Activated CD4-positive, alpha-beta memory T cell treated with anti-CD3 and anti-CD28 coated beads, Interleukin-2, amount 10 ng/mL, durations not matched to agents 7 days and 5 days (primary cell): ENCODE data around the gene PDE4B. TPM values are rescaled to one million over a fixed set of nuclear protein-coding genes. Genes with fewer than 3 reads are reported as not detected.

ENCODE experiments used
- CTCF ChIA-PET: fragments of 350-600 bp; sonication (Branson Sonifier 250); formaldehyde crosslinking; loops from one replicate; lab custom pipeline; 2021; ENCODE audit warnings: antibody characterized with exemption, inconsistent platforms; lab: Charles Lee
- POLR2A ChIA-PET: fragments of 350-600 bp; sonication (Branson Sonifier 250); formaldehyde crosslinking; loops from one replicate; lab custom pipeline; 2021; ENCODE audit warnings: antibody characterized with exemption; lab: Charles Lee
- DNase-seq: peaks from one replicate; pipeline ENCODE4 v3.0.0-alpha.2; 2020
- H3K27ac Mint-ChIP-seq: one replicate; pipeline ENCODE4 v1.8.0; 2021; ENCODE audit warnings: mild to moderate bottlenecking, mixed read lengths
- H3K27me3 Mint-ChIP-seq: one replicate; pipeline ENCODE4 v1.8.0; 2021; ENCODE audit warnings: mixed read lengths
- H3K36me3 Mint-ChIP-seq: one replicate; pipeline ENCODE4 v1.8.0; 2021; ENCODE audit warnings: low read depth, mixed read lengths
- H3K4me1 Mint-ChIP-seq: one replicate; pipeline ENCODE4 v1.8.0; 2021; ENCODE audit warnings: mixed read lengths
- H3K4me3 Mint-ChIP-seq: one replicate; pipeline ENCODE4 v1.8.0; 2021; ENCODE audit warnings: mild to moderate bottlenecking, mixed read lengths
- H3K9me3 Mint-ChIP-seq: one replicate; pipeline ENCODE4 v1.8.0; 2021; ENCODE audit warnings: mixed read lengths
- total RNA-seq, 2 experiments: library from RNA; stranded (reverse); gene quantifications; one replicate each; pipeline ENCODE4 v1.2.3, GENCODE V29; 2021

Gene PDE4B
- total RNA-seq, 2 experiments from 2014 or later, result 46.8 to 48.0 TPM

GRCh38 chr1:65904681-65905083 lies 112.0 kb downstream of the PDE4B start:
- CTCF ChIA-PET, result no interaction called here
- peaks cover 29% of the 10 kb centered on the region for H3K27me3 Mint-ChIP-seq
- no peaks in the 10 kb centered on the region for H3K36me3 Mint-ChIP-seq
- H3K4me3 Mint-ChIP-seq, result no peak overlapping the region
- no peak overlapping the region for H3K27ac Mint-ChIP-seq
- POLR2A ChIA-PET, result no interaction called here
- DNase-seq, result no peak
- H3K4me1 Mint-ChIP-seq, result no peaks in the 10 kb centered on the region
- H3K9me3 Mint-ChIP-seq, result no peaks in the 10 kb centered on the region

- POLR2A ChIA-PET, result no interaction called here
- no peak overlapping the region for H3K27ac Mint-ChIP-seq
- CTCF ChIA-PET, result no interaction called here
- no peak overlapping the region for H3K4me3 Mint-ChIP-seq
- H3K27me3 Mint-ChIP-seq, result peaks cover 37% of the 10 kb centered on the region
- H3K4me1 Mint-ChIP-seq, result no peaks in the 10 kb centered on the region
- no peak for DNase-seq
- H3K9me3 Mint-ChIP-seq, result no peaks in the 10 kb centered on the region
- no peaks in the 10 kb centered on the region for H3K36me3 Mint-ChIP-seq
These were observed 117.7 kb downstream of the PDE4B start for GRCh38 chr1:65910432-65910831.

GRCh38 chr1:65911679-65912078 lies 119.0 kb downstream of the PDE4B start:
- Mint-ChIP-seq H3K27ac (no peak overlapping the region), H3K27me3 (peaks cover 37% of the 10 kb centered on the region), H3K36me3 (no peaks in the 10 kb centered on the region), H3K4me1 (no peaks in the 10 kb centered on the region), H3K4me3 (no peak overlapping the region), H3K9me3 (no peaks in the 10 kb centered on the region)
- POLR2A ChIA-PET, result no interaction called here
- CTCF ChIA-PET, result no interaction called here
- DNase-seq, result no peak

- ChIA-PET CTCF (no interaction called here), POLR2A (no interaction called here)
- Mint-ChIP-seq H3K27ac (no peak overlapping the region), H3K27me3 (peaks cover 5% of the 10 kb centered on the region), H3K9me3 (no peaks in the 10 kb centered on the region), H3K4me3 (no peak overlapping the region), H3K4me1 (no peaks in the 10 kb centered on the region), H3K36me3 (no peaks in the 10 kb centered on the region)
- no peak for DNase-seq
These were observed 125.9 kb downstream of the PDE4B start for GRCh38 chr1:65918564-65918963.

GRCh38 chr1:65921446-65921845 lies 128.8 kb downstream of the PDE4B start:
- Mint-ChIP-seq H3K36me3 (no peaks in the 10 kb centered on the region), H3K4me1 (no peaks in the 10 kb centered on the region), H3K9me3 (no peaks in the 10 kb centered on the region), H3K4me3 (no peak overlapping the region), H3K27me3 (peaks cover 1% of the 10 kb centered on the region), H3K27ac (no peak overlapping the region)
- ChIA-PET CTCF (no interaction called here), POLR2A (no interaction called here)
- no peak for DNase-seq

- DNase-seq, result no peak
- Mint-ChIP-seq H3K4me1 (no peaks in the 10 kb centered on the region), H3K27me3 (no peaks in the 10 kb centered on the region), H3K9me3 (no peaks in the 10 kb centered on the region), H3K27ac (no peak overlapping the region), H3K4me3 (no peak overlapping the region), H3K36me3 (no peaks in the 10 kb centered on the region)
- ChIA-PET CTCF (no interaction called here), POLR2A (no interaction called here)
These were observed 131.8 kb downstream of the PDE4B start for GRCh38 chr1:65924471-65924870.

DNA sequence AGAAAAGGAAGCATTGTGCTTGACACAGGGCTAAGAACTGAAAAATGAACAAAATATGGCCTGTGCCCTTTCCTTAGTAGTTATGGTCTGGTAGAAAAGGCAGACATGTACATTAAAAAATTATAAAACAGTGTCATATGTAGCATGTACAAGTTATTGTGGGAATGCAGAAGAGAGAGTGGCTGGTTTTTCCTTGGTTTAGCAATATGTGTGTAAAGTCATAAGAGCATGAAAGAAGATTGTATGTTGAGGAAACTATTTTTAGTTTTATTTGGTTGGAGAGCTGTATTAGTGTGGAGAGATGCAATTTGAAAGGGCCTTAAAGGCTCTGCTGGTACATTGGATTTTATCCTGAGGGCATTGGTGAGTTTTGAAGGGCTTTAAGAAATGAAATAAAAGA lies 145.8 kb downstream of the PDE4B start:
- DNase-seq, result no peak
- H3K27me3 Mint-ChIP-seq, result peaks cover 17% of the 10 kb centered on the region
- H3K9me3 Mint-ChIP-seq, result no peaks in the 10 kb centered on the region
- H3K36me3 Mint-ChIP-seq, result no peaks in the 10 kb centered on the region
- H3K27ac Mint-ChIP-seq, result no peak overlapping the region
- ChIA-PET POLR2A (no interaction called here), CTCF (no interaction called here)
- no peaks in the 10 kb centered on the region for H3K4me1 Mint-ChIP-seq
- no peak overlapping the region for H3K4me3 Mint-ChIP-seq

DNA sequence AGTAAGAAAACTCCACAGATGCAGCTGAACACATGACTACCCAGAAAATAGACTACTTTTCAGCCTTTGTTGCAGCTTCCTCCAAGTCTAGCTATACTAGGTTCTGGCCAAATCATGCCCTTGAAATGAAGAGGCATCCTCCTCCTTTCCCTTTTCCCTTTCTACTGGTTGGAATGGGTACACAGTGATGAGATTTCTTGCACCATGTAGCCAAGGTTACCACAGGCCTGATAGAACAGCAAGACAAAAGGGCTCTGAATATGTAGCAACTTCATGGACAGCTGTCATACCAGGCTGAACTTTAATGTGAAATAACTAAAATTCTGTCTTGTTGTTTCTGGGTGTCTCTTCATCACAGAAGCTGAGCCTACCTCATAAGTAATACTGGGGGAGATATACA lies 146.5 kb downstream of the PDE4B start:
- DNase-seq, result no peak
- H3K36me3 Mint-ChIP-seq, result no peaks in the 10 kb centered on the region
- peaks cover 20% of the 10 kb centered on the region for H3K27me3 Mint-ChIP-seq
- no peaks in the 10 kb centered on the region for H3K9me3 Mint-ChIP-seq
- no peak overlapping the region for H3K4me3 Mint-ChIP-seq
- no peak overlapping the region for H3K27ac Mint-ChIP-seq
- POLR2A ChIA-PET, result no interaction called here
- H3K4me1 Mint-ChIP-seq, result no peaks in the 10 kb centered on the region
- CTCF ChIA-PET, result interaction anchor here (1.2 kb wide), 1 partner anchor 20 kb away, joined by 3 read pairs; no protein-coding TSS in a partner anchor

DNA sequence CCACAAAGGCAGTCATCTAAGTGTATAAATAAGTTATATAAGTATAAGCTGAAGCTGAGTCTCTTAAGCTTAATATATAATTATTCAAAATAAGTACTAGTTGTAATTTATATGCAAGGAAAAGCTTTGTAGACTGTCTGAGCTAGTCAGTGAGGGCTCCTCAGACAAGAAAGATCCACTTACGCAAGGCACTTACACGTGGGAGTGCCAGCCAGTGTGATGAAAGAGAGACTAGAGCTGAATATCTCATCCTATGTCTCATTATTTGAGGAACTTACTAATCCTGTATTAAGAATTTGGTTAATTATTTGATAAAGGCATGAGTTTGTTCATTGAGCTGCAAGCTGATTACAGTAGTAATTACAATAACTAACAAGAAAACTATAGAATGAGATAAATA lies 146.9 kb downstream of the PDE4B start:
- no peaks in the 10 kb centered on the region for H3K9me3 Mint-ChIP-seq
- no peaks in the 10 kb centered on the region for H3K36me3 Mint-ChIP-seq
- H3K27ac Mint-ChIP-seq, result no peak overlapping the region
- no peak overlapping the region for H3K4me3 Mint-ChIP-seq
- no peak for DNase-seq
- ChIA-PET POLR2A (no interaction called here), CTCF (interaction anchor here (1.2 kb wide), 1 partner anchor 20 kb away, joined by 3 read pairs; no protein-coding TSS in a partner anchor)
- H3K27me3 Mint-ChIP-seq, result peaks cover 24% of the 10 kb centered on the region
- no peaks in the 10 kb centered on the region for H3K4me1 Mint-ChIP-seq

DNA sequence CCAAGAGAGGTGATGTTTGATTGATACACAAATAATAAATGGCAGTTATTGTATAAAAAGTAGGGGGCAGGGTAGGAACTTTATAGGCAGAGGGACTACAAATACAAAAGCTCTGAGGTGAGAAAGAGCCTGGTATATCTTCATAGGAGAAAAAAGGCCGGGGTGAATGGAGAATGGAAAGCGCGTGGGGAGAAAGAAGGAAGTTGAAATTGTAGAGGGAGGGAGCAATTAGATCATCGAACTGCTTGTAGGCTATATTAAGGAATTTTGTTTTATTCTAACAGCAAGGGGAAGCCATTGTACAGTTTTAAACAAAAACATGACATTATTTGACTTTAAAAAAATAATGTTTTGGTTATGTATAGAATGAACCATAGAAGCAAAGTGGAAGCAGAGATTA lies 147.4 kb downstream of the PDE4B start:
- POLR2A ChIA-PET, result no interaction called here

DNA sequence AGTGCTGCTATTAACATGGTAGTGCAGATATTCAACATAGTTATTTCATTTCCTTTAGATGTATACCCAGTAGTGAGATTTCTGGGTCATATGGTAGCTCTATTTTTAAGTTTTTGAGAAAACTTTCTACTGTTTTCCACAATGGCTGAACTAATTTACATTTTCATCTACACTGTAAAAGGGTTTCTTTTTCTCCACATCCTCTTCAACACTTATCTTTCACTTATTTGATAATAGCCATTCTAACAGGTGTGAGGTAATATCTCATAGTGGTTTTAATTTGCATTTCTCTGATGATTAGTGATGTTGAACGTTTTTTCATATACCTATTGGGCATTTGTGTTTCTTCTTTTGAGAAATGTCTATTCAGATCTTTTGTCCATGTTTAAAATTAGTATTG lies 149.8 kb downstream of the PDE4B start:
- Mint-ChIP-seq H3K36me3 (no peaks in the 10 kb centered on the region), H3K9me3 (no peaks in the 10 kb centered on the region), H3K27ac (no peak overlapping the region), H3K27me3 (peaks cover 24% of the 10 kb centered on the region), H3K4me1 (no peaks in the 10 kb centered on the region), H3K4me3 (no peak overlapping the region)
- DNase-seq, result no peak
- POLR2A ChIA-PET, result no interaction called here
- CTCF ChIA-PET, result interaction anchor here (1.7 kb wide), 1 partner anchor 300 kb away, joined by 6 read pairs; no protein-coding TSS in a partner anchor

More for the DNA sequence above, 147.4 kb downstream of the PDE4B start:
- H3K9me3 Mint-ChIP-seq, result no peaks in the 10 kb centered on the region
- H3K27ac Mint-ChIP-seq, result no peak overlapping the region
- CTCF ChIA-PET, result interaction anchor here (1.2 kb wide), 1 partner anchor 20 kb away, joined by 3 read pairs; no protein-coding TSS in a partner anchor
- no peak overlapping the region for H3K4me3 Mint-ChIP-seq
- DNase-seq, result no peak
- H3K27me3 Mint-ChIP-seq, result peaks cover 24% of the 10 kb centered on the region
- H3K36me3 Mint-ChIP-seq, result no peaks in the 10 kb centered on the region
- no peaks in the 10 kb centered on the region for H3K4me1 Mint-ChIP-seq

GRCh38 chr1:65946376-65946775 lies 153.7 kb downstream of the PDE4B start:
- Mint-ChIP-seq H3K36me3 (no peaks in the 10 kb centered on the region), H3K4me3 (no peak overlapping the region), H3K27ac (no peak overlapping the region), H3K27me3 (peaks cover 14% of the 10 kb centered on the region), H3K9me3 (no peaks in the 10 kb centered on the region), H3K4me1 (no peaks in the 10 kb centered on the region)
- CTCF ChIA-PET, result no interaction called here
- no peak for DNase-seq
- POLR2A ChIA-PET, result no interaction called here

DNA sequence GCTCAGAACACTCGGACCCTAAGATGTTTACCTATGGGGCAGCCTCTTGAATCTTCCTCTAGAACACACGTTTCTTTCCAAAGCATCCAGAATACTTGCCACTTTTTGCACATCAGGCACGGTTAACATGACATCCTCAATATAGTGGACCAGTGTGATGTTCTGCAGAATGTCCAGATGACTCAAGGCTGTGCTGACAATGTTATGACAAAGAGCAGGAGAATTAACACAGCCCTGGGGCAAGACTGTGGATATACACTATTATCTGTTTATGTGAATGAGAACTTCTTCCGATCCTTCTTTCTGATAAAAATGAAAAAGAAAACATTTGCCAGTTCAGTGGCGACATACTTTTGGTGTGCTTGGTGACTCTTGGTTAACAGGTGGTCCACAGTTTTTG lies 154.3 kb downstream of the PDE4B start:
- DNase-seq, result no peak
- peaks cover 10% of the 10 kb centered on the region for H3K27me3 Mint-ChIP-seq
- ChIA-PET POLR2A (no interaction called here), CTCF (no interaction called here)
- no peaks in the 10 kb centered on the region for H3K4me1 Mint-ChIP-seq
- no peaks in the 10 kb centered on the region for H3K9me3 Mint-ChIP-seq
- no peak overlapping the region for H3K27ac Mint-ChIP-seq
- no peaks in the 10 kb centered on the region for H3K36me3 Mint-ChIP-seq
- no peak overlapping the region for H3K4me3 Mint-ChIP-seq

DNA sequence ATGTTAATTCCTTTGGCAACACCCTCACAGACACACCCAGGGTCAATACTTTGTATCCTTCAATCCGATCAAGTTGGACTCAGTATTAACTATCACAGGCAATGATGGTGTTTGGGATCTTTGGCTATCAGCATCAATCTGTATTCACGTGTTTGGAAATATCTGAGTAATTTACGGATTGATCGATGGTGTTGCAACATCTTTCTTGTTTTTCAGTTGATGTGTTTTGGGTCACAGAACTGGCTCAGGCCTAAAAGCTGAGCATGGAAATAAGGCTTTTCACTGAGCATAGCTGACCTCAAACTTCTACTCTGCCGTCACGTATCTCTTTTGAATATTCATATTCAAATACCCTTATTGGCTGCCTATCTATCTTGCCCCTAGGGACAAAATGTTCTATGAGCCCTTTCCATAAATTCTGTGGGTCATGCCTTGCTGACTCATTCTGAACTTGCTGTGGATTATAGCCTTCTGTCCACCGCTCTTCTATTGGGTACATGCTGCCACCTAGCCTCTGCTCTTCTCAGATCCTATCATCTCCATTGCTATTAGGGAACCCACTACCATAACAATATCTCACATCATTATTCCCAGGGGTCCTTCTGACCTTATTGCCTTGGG lies 156.0 kb downstream of the PDE4B start:
- no peaks in the 10 kb centered on the region for H3K36me3 Mint-ChIP-seq

More for the DNA sequence above, 156.0 kb downstream of the PDE4B start:
- DNase-seq, result no peak
- ChIA-PET CTCF (no interaction called here), POLR2A (no interaction called here)
- Mint-ChIP-seq H3K27ac (no peak overlapping the region), H3K4me1 (no peaks in the 10 kb centered on the region), H3K4me3 (no peak overlapping the region), H3K9me3 (no peaks in the 10 kb centered on the region), H3K27me3 (peaks cover 7% of the 10 kb centered on the region)
